ENCODE data around the gene ESF1.

DNA sequence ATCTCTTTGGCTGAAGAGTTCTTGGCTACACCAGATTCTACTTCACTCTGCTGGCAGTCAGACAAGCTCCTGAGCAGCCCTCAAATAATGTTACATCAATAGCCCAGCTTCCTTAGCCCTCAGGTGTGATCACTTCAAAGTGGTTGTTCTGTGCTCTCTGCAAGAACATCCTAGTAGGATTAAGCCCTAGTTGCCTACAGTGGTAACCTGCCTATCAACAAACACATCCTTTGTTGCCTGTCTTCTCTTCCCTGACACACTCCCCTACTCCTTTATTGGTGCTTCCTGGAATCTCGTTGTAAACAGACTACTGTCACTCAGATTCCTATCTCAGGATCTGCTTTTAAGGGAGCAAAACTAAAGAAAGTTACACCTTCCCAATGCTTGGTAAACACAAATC is 100.9 kb downstream of the ESF1 start:
- TF ChIP-seq, protein P1, sequence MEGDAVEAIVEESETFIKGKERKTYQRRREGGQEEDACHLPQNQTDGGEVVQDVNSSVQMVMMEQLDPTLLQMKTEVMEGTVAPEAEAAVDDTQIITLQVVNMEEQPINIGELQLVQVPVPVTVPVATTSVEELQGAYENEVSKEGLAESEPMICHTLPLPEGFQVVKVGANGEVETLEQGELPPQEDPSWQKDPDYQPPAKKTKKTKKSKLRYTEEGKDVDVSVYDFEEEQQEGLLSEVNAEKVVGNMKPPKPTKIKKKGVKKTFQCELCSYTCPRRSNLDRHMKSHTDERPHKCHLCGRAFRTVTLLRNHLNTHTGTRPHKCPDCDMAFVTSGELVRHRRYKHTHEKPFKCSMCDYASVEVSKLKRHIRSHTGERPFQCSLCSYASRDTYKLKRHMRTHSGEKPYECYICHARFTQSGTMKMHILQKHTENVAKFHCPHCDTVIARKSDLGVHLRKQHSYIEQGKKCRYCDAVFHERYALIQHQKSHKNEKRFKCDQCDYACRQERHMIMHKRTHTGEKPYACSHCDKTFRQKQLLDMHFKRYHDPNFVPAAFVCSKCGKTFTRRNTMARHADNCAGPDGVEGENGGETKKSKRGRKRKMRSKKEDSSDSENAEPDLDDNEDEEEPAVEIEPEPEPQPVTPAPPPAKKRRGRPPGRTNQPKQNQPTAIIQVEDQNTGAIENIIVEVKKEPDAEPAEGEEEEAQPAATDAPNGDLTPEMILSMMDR (IDR thresholded peaks at IDR 0.05): no peak
- TF ChIP-seq POLR2A (IDR thresholded peaks at IDR 0.05): no peak
